SKM-1 treated with dmso at 0.1 percent for 144 hours (cell line): Measurements from ENCODE around the gene KISS1R.

Experiments
- DNase-seq: peaks from one replicate; lab custom pipeline; 2025; ENCODE audit not compliant: unreplicated experiment; lab: John Stamatoyannopoulos, UW

The KISS1R gene

GRCh38 chr19:966485-967088 is 49.5 kb downstream of the KISS1R start:
- DNase-seq = no peak
